Karpas-422 (cell line): ENCODE measurements around the gene DOCK2. TPM values are rescaled to one million over a fixed set of nuclear protein-coding genes. Genes with fewer than 3 reads are reported as not detected.
"Not testable (repeated sequence)": the region's sequence is repeated elsewhere in the genome, so short reads cannot be mapped to it uniquely, and the experiment has no call there.

Experiments
- DNase-seq: peaks from one replicate; pipeline ENCODE4 v3.0.0-alpha.2; 2015
- H2AFZ ChIP-seq: fragments of 200-600 bp; sonication (generic); 2 replicates; pipeline ENCODE4 v1.6.1; 2014; ENCODE audit warnings: antibody characterized with exemption, low read length, mixed read lengths
- H3K27ac ChIP-seq: fragments of 200-600 bp; sonication (generic); 2 replicates; pipeline ENCODE4 v1.5.1; 2014; ENCODE audit warnings: mild to moderate bottlenecking, low read length, moderate library complexity
- H3K27me3 ChIP-seq: fragments of 200-600 bp; sonication (generic); 2 replicates; pipeline ENCODE4 v1.6.1; 2014; ENCODE audit warnings: low read length, mixed read lengths
- H3K36me3 ChIP-seq: fragments of 200-600 bp; sonication (generic); 2 replicates; pipeline ENCODE4 v1.6.1; 2014; ENCODE audit warnings: low read length, mixed read lengths; ENCODE audit not compliant: insufficient read depth
- H3K4me1 ChIP-seq: fragments of 200-600 bp; sonication (generic); 2 replicates; pipeline ENCODE4 v1.6.1; 2014; ENCODE audit warnings: mild to moderate bottlenecking, low read length, mixed read lengths
- H3K4me2 ChIP-seq: fragments of 200-600 bp; sonication (generic); 2 replicates; pipeline ENCODE4 v1.6.1; 2014; ENCODE audit warnings: low read length, low read depth, mild to moderate bottlenecking; ENCODE audit not compliant: poor library complexity, severe bottlenecking
- H3K4me3 ChIP-seq: fragments of 200-600 bp; sonication (generic); 2 replicates; pipeline ENCODE4 v1.5.1; 2014; ENCODE audit warnings: mild to moderate bottlenecking, antibody characterized with exemption, low read length, mixed read lengths
- H3K79me2 ChIP-seq: fragments of 200-600 bp; sonication (generic); 2 replicates; pipeline ENCODE4 v1.6.1; 2014; ENCODE audit warnings: mild to moderate bottlenecking, low read length, mixed read lengths
- H3K9ac ChIP-seq: fragments of 200-600 bp; sonication (generic); 2 replicates; pipeline ENCODE4 v1.6.0; 2014; ENCODE audit warnings: low read length
- H3K9me2 ChIP-seq: fragments of 200-600 bp; sonication (generic), shearing (Covaris generic); replicated peaks from 2 replicates; pipeline ENCODE4 v1.6.0; 2014; ENCODE audit warnings: mild to moderate bottlenecking, low read length, moderate library complexity; ENCODE audit not compliant: insufficient read depth
- H3K9me3 ChIP-seq: fragments of 300-700, 200-600 bp; sonication (generic); 2 replicates; pipeline ENCODE4 v1.6.1; 2014; ENCODE audit warnings: low read length, mixed read lengths
- H4K20me1 ChIP-seq: fragments of 200-600 bp; sonication (generic); 2 replicates; pipeline ENCODE4 v1.6.1; 2014; ENCODE audit warnings: mild to moderate bottlenecking, antibody characterized with exemption, low read length, low read depth; ENCODE audit not compliant: insufficient read depth
- total RNA-seq: library from RNA; depleted of rRNA; stranded (reverse); fragments of >200 nt; shearing (Covaris generic); gene quantifications from 2 replicates; pipeline ENCODE4 v1.2.3, GENCODE V29; 2014; ENCODE audit warnings: low replicate concordance

Gene DOCK2
- total RNA-seq, 1 experiment from 2014 or later = 255 TPM

- Histone ChIP-seq H4K20me1 (no peaks in the 10 kb centered on the region), H3K27me3 (no peaks in the 10 kb centered on the region), H3K4me3 (no peak overlapping the region), H3K9ac (no peak overlapping the region), H3K79me2 (peaks cover 30% of the 10 kb centered on the region), H3K36me3 (peaks cover 28% of the 10 kb centered on the region), H3K4me2 (no peak overlapping the region), H2AFZ (no peak overlapping the region), H3K9me2 (no peaks in the 10 kb centered on the region), H3K4me1 (no peaks in the 10 kb centered on the region), H3K9me3 (no peaks in the 10 kb centered on the region), H3K27ac (no peak overlapping the region)
- no peak for DNase-seq
Observed at GRCh38 chr5:169817031-169817430, 180.0 kb downstream of the DOCK2 start.

GRCh38 chr5:169826618-169827017 is 189.5 kb downstream of the DOCK2 start:
- no peak overlapping the region for H2AFZ ChIP-seq

DNA sequence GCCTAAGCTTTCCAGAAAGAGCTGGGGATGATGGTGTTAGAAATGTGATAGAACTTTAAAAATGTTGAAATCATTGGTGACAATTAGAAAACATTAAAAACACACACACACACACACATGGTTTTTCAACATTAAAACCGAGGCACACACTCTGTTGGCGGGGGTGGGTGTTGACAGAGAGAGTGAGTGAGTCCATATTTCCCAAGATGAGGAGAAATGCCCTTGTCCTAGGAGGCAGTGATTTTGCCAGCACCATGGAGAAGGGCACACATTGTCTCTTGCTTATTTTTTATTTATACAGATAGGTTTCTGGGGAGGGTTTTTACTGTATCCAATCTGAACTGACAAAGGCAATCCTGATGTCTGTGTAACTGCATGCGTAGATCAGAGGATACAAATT is 190.7 kb downstream of the DOCK2 start:
- H3K9me3 ChIP-seq = no peaks in the 10 kb centered on the region
- H3K4me2 ChIP-seq = no peak overlapping the region
- H3K4me1 ChIP-seq = peaks cover 24% of the 10 kb centered on the region
- no peak overlapping the region for H3K9ac ChIP-seq
- no peak overlapping the region for H3K4me3 ChIP-seq
- no peak for DNase-seq
- no peaks in the 10 kb centered on the region for H4K20me1 ChIP-seq
- H3K9me2 ChIP-seq = no peaks in the 10 kb centered on the region
- 0 out of 2 replicates have a peak, but pooled peaks cover 3% of the 10 kb centered on the region for H3K36me3 ChIP-seq
- no peaks in the 10 kb centered on the region for H3K27me3 ChIP-seq
- H3K79me2 ChIP-seq = peaks cover 34% of the 10 kb centered on the region
- no peak overlapping the region for H3K27ac ChIP-seq
- H2AFZ ChIP-seq = no peak overlapping the region

More at GRCh38 chr5:169826618-169827017, 189.5 kb downstream of the DOCK2 start:
- no peaks in the 10 kb centered on the region for H4K20me1 ChIP-seq
- H3K9me2 ChIP-seq = no peaks in the 10 kb centered on the region
- no peak overlapping the region for H3K27ac ChIP-seq
- H3K4me2 ChIP-seq = no peak overlapping the region
- H3K4me3 ChIP-seq = no peak overlapping the region
- 0 out of 2 replicates have a peak, but pooled peaks cover 3% of the 10 kb centered on the region for H3K36me3 ChIP-seq
- no peaks in the 10 kb centered on the region for H3K27me3 ChIP-seq
- H3K9ac ChIP-seq = no peak overlapping the region
- H3K4me1 ChIP-seq = peaks cover 13% of the 10 kb centered on the region
- H3K79me2 ChIP-seq = peaks cover 32% of the 10 kb centered on the region
- no peaks in the 10 kb centered on the region for H3K9me3 ChIP-seq
- DNase-seq = peak; percentile 46

DNA sequence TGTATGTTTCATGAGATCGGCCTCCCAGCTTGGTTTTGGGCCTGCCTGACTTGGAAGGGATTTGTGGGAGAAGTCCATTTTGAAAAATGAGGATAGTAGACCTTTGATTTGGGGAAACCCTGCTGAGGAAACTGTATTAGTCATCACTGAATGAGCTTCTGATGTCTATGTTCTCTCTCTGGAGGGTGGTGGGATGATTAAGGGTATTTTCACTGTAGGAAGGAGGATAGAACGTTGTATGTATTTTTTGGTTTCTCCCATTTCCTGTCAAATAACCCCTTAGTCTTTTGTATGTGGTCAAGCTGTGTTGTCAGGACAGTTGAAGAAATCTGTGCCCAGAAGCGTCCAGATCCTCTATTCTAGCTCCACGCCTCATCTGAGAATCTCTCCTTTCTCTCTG is 191.3 kb downstream of the DOCK2 start:
- H3K9me3 ChIP-seq = no peaks in the 10 kb centered on the region
- H3K27me3 ChIP-seq = no peaks in the 10 kb centered on the region
- H3K4me1 ChIP-seq = peaks cover 30% of the 10 kb centered on the region
- peaks cover 34% of the 10 kb centered on the region for H3K79me2 ChIP-seq
- H3K4me2 ChIP-seq = no peak overlapping the region
- no peak overlapping the region for H3K9ac ChIP-seq
- H3K4me3 ChIP-seq = no peak overlapping the region
- DNase-seq = no peak
- no peak overlapping the region for H3K27ac ChIP-seq
- H3K9me2 ChIP-seq = no peaks in the 10 kb centered on the region
- no peak overlapping the region for H2AFZ ChIP-seq
- H3K36me3 ChIP-seq = 0 out of 2 replicates have a peak, but pooled peaks cover 3% of the 10 kb centered on the region
- H4K20me1 ChIP-seq = no peaks in the 10 kb centered on the region

DNA sequence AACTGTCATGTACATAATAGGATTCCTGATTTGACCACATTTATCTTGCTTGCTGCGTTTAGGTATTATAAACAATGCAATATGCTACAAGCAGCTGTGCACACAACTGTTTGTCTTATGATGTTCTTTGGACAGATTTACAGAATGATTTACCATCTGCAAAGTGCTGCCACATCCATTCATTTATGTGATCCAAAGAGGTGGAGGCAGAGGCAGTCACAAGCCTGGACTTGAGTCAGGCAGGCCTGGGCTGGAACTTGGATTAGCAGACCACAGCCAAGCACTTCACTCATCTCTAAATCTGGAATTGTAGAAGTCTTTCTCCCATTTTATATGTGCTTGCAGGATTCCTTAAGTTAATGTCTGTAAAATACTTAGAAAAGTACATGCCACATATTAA is 194.3 kb downstream of the DOCK2 start:
- peaks cover 34% of the 10 kb centered on the region for H3K79me2 ChIP-seq
- H3K4me2 ChIP-seq = no peak overlapping the region
- peak overlapping the region; percentile 64 for H3K27ac ChIP-seq
- H3K4me1 ChIP-seq = peaks cover 32% of the 10 kb centered on the region
- H3K27me3 ChIP-seq = no peaks in the 10 kb centered on the region
- no peaks in the 10 kb centered on the region for H3K9me3 ChIP-seq
- no peak overlapping the region for H3K4me3 ChIP-seq
- no peaks in the 10 kb centered on the region for H3K36me3 ChIP-seq
- H2AFZ ChIP-seq = no peak overlapping the region
- no peak for DNase-seq
- no peaks in the 10 kb centered on the region for H4K20me1 ChIP-seq
- no peaks in the 10 kb centered on the region for H3K9me2 ChIP-seq
- no peak overlapping the region for H3K9ac ChIP-seq

GRCh38 chr5:169832304-169832703 is 195.2 kb downstream of the DOCK2 start:
- Histone ChIP-seq H3K27ac (peak overlapping the region; percentile 64), H3K4me1 (peaks cover 32% of the 10 kb centered on the region), H3K36me3 (no peaks in the 10 kb centered on the region), H3K9me2 (no peaks in the 10 kb centered on the region), H3K27me3 (no peaks in the 10 kb centered on the region), H3K4me2 (no peak overlapping the region), H4K20me1 (no peaks in the 10 kb centered on the region), H3K79me2 (peaks cover 27% of the 10 kb centered on the region), H2AFZ (no peak overlapping the region), H3K9ac (peak overlapping the region; percentile 29; the same call in 1 of the 2 replicates), H3K4me3 (no peak overlapping the region), H3K9me3 (no peaks in the 10 kb centered on the region)
- DNase-seq = peak; percentile 52

- Histone ChIP-seq H4K20me1 (no peaks in the 10 kb centered on the region), H3K9me3 (no peaks in the 10 kb centered on the region), H3K9ac (peak overlapping the region; percentile 29), H3K4me1 (peaks cover 32% of the 10 kb centered on the region), H3K9me2 (no peaks in the 10 kb centered on the region), H3K27ac (peak overlapping the region; percentile 64), H2AFZ (no peak overlapping the region), H3K4me3 (no peak overlapping the region), H3K27me3 (no peaks in the 10 kb centered on the region), H3K79me2 (peaks cover 23% of the 10 kb centered on the region), H3K4me2 (no peak overlapping the region), H3K36me3 (no peaks in the 10 kb centered on the region)
- DNase-seq = no peak
Observed at GRCh38 chr5:169832845-169833244, 195.8 kb downstream of the DOCK2 start.

- DNase-seq, H4K20me1 ChIP-seq: not testable (repeated sequence)
Observed at GRCh38 chr5:169833681-169834292, 196.7 kb downstream of the DOCK2 start.

More at GRCh38 chr5:169833681-169834292, 196.7 kb downstream of the DOCK2 start:
- H3K79me2 ChIP-seq = peaks cover 23% of the 10 kb centered on the region
- peaks cover 32% of the 10 kb centered on the region for H3K4me1 ChIP-seq
- not testable (repeated sequence) for H3K36me3 ChIP-seq, H3K4me2 ChIP-seq, H3K9me2 ChIP-seq, H3K27me3 ChIP-seq, H3K4me3 ChIP-seq, H3K9me3 ChIP-seq, H3K9ac ChIP-seq, H2AFZ ChIP-seq
- peak overlapping the region; percentile 64 for H3K27ac ChIP-seq
